GM23338 (cell line): ENCODE measurements around the gene TRAPPC12. TPM values are rescaled to one million over a fixed set of nuclear protein-coding genes. Genes with fewer than 3 reads are reported as not detected.

Experiments
- ATAC-seq: fragments of 200-7000 bp; cut with Tn5 transposase; 3 replicates; pipeline ENCODE4 v1.9.1; 2020
- DNase-seq: peaks from one replicate; pipeline ENCODE4 v3.0.0-alpha.2; 2015; ENCODE audit warnings: low spot score
- H2AFZ ChIP-seq: fragments of 200-600 bp; sonication (generic); 2 replicates; pipeline ENCODE4 v1.8.0; 2016; ENCODE audit warnings: antibody characterized with exemption, mild to moderate bottlenecking, moderate library complexity
- H3F3A ChIP-seq: fragments of 200-600 bp; sonication (generic); replicated peaks from 2 replicates; pipeline ENCODE4 v1.8.0; 2017; ENCODE audit warnings: antibody characterized with exemption, mixed run types, low read depth
- H3K27ac ChIP-seq: fragments of 200-600 bp; sonication (generic); 2 replicates; pipeline ENCODE4 v1.6.1; 2016; ENCODE audit warnings: low read depth
- H3K27me3 ChIP-seq: fragments of 200-600 bp; sonication (generic); 2 replicates; pipeline ENCODE4 v1.8.0; 2016; ENCODE audit warnings: mild to moderate bottlenecking, mixed run types, moderate library complexity; ENCODE audit not compliant: insufficient read depth
- H3K36me3 ChIP-seq: fragments of 200-600 bp; sonication (generic); 2 replicates; pipeline ENCODE4 v1.8.0; 2016; ENCODE audit warnings: mild to moderate bottlenecking; ENCODE audit not compliant: insufficient read depth
- H3K4me1 ChIP-seq: fragments of 200-600 bp; sonication (generic); 2 replicates; pipeline ENCODE4 v1.8.0; 2016; ENCODE audit warnings: mild to moderate bottlenecking, moderate library complexity; ENCODE audit not compliant: insufficient read depth
- H3K4me2 ChIP-seq: fragments of 200-600 bp; sonication (generic); 2 replicates; pipeline ENCODE4 v1.7.1; 2017; ENCODE audit warnings: mixed run types
- H3K4me3 ChIP-seq: fragments of 200-600 bp; sonication (generic); 2 replicates; pipeline ENCODE4 v1.6.1; 2016; ENCODE audit warnings: mixed run types
- H3K79me2 ChIP-seq: fragments of 200-600 bp; sonication (generic); replicated peaks from 2 replicates; pipeline ENCODE4 v1.8.0; 2017; ENCODE audit warnings: mild to moderate bottlenecking; ENCODE audit not compliant: insufficient read depth
- H3K9me2 ChIP-seq: fragments of 200-600 bp; sonication (generic); 2 replicates; pipeline ENCODE4 v1.8.0; 2017; ENCODE audit not compliant: insufficient read depth
- H4K20me1 ChIP-seq: fragments of 200-600 bp; sonication (generic); replicated peaks from 2 replicates; pipeline ENCODE4 v1.8.0; 2017; ENCODE audit warnings: mild to moderate bottlenecking; ENCODE audit not compliant: insufficient read depth
- H3K27ac Mint-ChIP-seq: 2 replicates; pipeline ENCODE4 v1.8.0; 2020; ENCODE audit warnings: inconsistent platforms, mild to moderate bottlenecking, moderate library complexity, mixed read lengths
- H3K27me3 Mint-ChIP-seq: 3 replicates; pipeline ENCODE4 v1.8.0; 2022; ENCODE audit warnings: low read depth, mild to moderate bottlenecking, moderate library complexity, mixed read lengths, inconsistent platforms; ENCODE audit not compliant: insufficient read depth, poor library complexity
- H3K36me3 Mint-ChIP-seq: 3 replicates; pipeline ENCODE4 v1.8.0; 2021; ENCODE audit warnings: low read depth, mild to moderate bottlenecking, inconsistent platforms, moderate library complexity, mixed read lengths
- H3K4me1 Mint-ChIP-seq: 3 replicates; pipeline ENCODE4 v1.8.0; 2020; ENCODE audit warnings: mild to moderate bottlenecking, inconsistent platforms, mixed read lengths
- H3K4me3 Mint-ChIP-seq: 3 replicates; pipeline ENCODE4 v1.8.0; 2021; ENCODE audit warnings: moderate library complexity, mild to moderate bottlenecking, inconsistent platforms, mixed read lengths
- H3K9me3 Mint-ChIP-seq: 3 replicates; pipeline ENCODE4 v1.8.0; 2020; ENCODE audit warnings: moderate library complexity, mild to moderate bottlenecking, inconsistent platforms, mixed read lengths
- JUNB ChIP-seq: IDR thresholded peaks from one replicate; pipeline ENCODE4 v1.6.1; 2016; ENCODE audit warnings: antibody characterized with exemption; ENCODE audit not compliant: unreplicated experiment
- NANOG ChIP-seq: IDR thresholded peaks from 2 replicates; pipeline ENCODE4 v1.6.1; 2016; ENCODE audit warnings: antibody characterized with exemption, borderline replicate concordance
- REST ChIP-seq: IDR thresholded peaks from one replicate; pipeline ENCODE4 v1.6.1; 2018; ENCODE audit warnings: antibody characterized with exemption; ENCODE audit not compliant: unreplicated experiment
- STAT1 ChIP-seq: IDR thresholded peaks from one replicate; pipeline ENCODE4 v1.6.1; 2016; ENCODE audit warnings: antibody characterized with exemption; ENCODE audit not compliant: unreplicated experiment
- ZNF114 ChIP-seq: fragments of 250-450 bp; sonication (Bioruptor Pico); IDR thresholded peaks from 2 replicates; pipeline ENCODE4 v1.5.0; 2020; ENCODE audit warnings: mild to moderate bottlenecking, moderate library complexity
- ZNF331 ChIP-seq: fragments of 250-450 bp; sonication (Bioruptor Pico); IDR thresholded peaks from 2 replicates; pipeline ENCODE4 v1.5.0; 2020; ENCODE audit warnings: low read depth, mild to moderate bottlenecking, moderate library complexity
- polyA plus RNA-seq: library from polyadenylated mRNA; unstranded; fragments of >200 nt; fragmentation: Nextera tagmentation; extraction: Ambion mirVana; gene quantifications from 2 replicates; pipeline ENCODE4 v1.2.1, GENCODE V29; 2016
- total RNA-seq: library from RNA; depleted of rRNA; stranded (reverse); fragments of >200 nt; shearing (Covaris generic); gene quantifications from 2 replicates; pipeline ENCODE4 v1.2.3, GENCODE V29; 2014
- TF ChIP-seq, protein P1 (sequence below): fragments of 250-450 bp; sonication (Bioruptor Pico); IDR thresholded peaks from 2 replicates; pipeline ENCODE4 v1.5.0; 2020; ENCODE audit warnings: mild to moderate bottlenecking, moderate library complexity
- TF ChIP-seq, protein P2 (sequence below), 2 experiments: fragments of 200-600 bp in 1 of 2; sonication (generic) in 1 of 2; conservative IDR thresholded peaks; 2 replicates each; pipeline versions ENCODE4 v1.5.1 to v1.6.1; 2016 to 2017; ENCODE audit warnings: antibody characterized with exemption in 2 of 2, low read depth in 2 of 2, mild to moderate bottlenecking in 2 of 2, moderate library complexity in 1 of 2

TRAPPC12 gene
- total and polyA plus RNA-seq, 2 experiments from 2014 or later = 48.9 to 57.7 TPM

DNA sequence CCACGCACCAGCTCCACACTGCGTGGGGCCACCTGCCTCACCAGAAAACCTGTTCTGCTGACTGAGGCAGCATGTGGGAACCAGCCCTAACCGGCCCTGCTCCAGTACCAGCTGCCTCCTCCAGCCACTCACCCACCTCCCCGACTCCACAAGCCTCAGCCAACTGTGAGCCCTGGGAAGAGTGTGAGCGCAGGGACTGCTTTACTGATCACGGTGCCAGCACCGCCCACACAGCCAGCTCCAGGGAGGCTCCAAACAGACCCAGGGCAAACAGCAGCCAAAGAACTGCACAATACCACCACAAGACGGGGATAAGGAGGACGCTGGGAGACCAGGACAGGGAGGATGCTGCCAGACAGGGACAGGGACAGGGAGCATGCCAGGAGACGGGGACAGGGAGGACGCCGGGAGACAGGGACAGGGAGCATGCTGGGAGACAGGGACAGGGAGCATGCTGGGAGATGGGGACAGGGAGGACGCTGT, 30.2 kb upstream of the TRAPPC12 start (continued):
- TF ChIP-seq REST = no peak
- TF ChIP-seq ZNF114 (CRISPR knock-in tag) = no peak

- Mint-ChIP-seq H3K27me3 (no peaks in the 10 kb centered on the region), H3K27ac (no peak overlapping the region)
Observed at GRCh38 chr2:3354986-3355385, 24.5 kb upstream of the TRAPPC12 start.

More at GRCh38 chr2:3354986-3355385, 24.5 kb upstream of the TRAPPC12 start:
- Mint-ChIP-seq H3K4me1 (peaks cover 13% of the 10 kb centered on the region), H3K9me3 (no peaks in the 10 kb centered on the region; the same call in 2 of the 3 replicates), H3K36me3 (peaks cover 30% of the 10 kb centered on the region), H3K4me3 (no peak overlapping the region)
- peaks cover 4% of the 10 kb centered on the region; the same call in 1 of the 2 replicates for H3K36me3 ChIP-seq
- ATAC-seq (no peak), DNase-seq (no peak)
- peaks cover 46% of the 10 kb centered on the region for H3K79me2 ChIP-seq
- H4K20me1 ChIP-seq = no peaks in the 10 kb centered on the region; the same call in none of the 2 replicates
- H3K27ac ChIP-seq = no peak overlapping the region
- H3K4me3 ChIP-seq = no peak overlapping the region
- no peaks in the 10 kb centered on the region for H3K27me3 ChIP-seq
- H2AFZ ChIP-seq = no peak overlapping the region
- H3K4me1 ChIP-seq = no peaks in the 10 kb centered on the region
- no peaks in the 10 kb centered on the region for H3F3A ChIP-seq
- H3K9me2 ChIP-seq = no peaks in the 10 kb centered on the region; the same call in 1 of the 2 replicates
- H3K4me2 ChIP-seq = no peak overlapping the region
- TF ChIP-seq NANOG (no peak), STAT1 (no peak), JUNB (no peak), REST (no peak), ZNF331 (no peak)
- TF ChIP-seq, protein P1, sequence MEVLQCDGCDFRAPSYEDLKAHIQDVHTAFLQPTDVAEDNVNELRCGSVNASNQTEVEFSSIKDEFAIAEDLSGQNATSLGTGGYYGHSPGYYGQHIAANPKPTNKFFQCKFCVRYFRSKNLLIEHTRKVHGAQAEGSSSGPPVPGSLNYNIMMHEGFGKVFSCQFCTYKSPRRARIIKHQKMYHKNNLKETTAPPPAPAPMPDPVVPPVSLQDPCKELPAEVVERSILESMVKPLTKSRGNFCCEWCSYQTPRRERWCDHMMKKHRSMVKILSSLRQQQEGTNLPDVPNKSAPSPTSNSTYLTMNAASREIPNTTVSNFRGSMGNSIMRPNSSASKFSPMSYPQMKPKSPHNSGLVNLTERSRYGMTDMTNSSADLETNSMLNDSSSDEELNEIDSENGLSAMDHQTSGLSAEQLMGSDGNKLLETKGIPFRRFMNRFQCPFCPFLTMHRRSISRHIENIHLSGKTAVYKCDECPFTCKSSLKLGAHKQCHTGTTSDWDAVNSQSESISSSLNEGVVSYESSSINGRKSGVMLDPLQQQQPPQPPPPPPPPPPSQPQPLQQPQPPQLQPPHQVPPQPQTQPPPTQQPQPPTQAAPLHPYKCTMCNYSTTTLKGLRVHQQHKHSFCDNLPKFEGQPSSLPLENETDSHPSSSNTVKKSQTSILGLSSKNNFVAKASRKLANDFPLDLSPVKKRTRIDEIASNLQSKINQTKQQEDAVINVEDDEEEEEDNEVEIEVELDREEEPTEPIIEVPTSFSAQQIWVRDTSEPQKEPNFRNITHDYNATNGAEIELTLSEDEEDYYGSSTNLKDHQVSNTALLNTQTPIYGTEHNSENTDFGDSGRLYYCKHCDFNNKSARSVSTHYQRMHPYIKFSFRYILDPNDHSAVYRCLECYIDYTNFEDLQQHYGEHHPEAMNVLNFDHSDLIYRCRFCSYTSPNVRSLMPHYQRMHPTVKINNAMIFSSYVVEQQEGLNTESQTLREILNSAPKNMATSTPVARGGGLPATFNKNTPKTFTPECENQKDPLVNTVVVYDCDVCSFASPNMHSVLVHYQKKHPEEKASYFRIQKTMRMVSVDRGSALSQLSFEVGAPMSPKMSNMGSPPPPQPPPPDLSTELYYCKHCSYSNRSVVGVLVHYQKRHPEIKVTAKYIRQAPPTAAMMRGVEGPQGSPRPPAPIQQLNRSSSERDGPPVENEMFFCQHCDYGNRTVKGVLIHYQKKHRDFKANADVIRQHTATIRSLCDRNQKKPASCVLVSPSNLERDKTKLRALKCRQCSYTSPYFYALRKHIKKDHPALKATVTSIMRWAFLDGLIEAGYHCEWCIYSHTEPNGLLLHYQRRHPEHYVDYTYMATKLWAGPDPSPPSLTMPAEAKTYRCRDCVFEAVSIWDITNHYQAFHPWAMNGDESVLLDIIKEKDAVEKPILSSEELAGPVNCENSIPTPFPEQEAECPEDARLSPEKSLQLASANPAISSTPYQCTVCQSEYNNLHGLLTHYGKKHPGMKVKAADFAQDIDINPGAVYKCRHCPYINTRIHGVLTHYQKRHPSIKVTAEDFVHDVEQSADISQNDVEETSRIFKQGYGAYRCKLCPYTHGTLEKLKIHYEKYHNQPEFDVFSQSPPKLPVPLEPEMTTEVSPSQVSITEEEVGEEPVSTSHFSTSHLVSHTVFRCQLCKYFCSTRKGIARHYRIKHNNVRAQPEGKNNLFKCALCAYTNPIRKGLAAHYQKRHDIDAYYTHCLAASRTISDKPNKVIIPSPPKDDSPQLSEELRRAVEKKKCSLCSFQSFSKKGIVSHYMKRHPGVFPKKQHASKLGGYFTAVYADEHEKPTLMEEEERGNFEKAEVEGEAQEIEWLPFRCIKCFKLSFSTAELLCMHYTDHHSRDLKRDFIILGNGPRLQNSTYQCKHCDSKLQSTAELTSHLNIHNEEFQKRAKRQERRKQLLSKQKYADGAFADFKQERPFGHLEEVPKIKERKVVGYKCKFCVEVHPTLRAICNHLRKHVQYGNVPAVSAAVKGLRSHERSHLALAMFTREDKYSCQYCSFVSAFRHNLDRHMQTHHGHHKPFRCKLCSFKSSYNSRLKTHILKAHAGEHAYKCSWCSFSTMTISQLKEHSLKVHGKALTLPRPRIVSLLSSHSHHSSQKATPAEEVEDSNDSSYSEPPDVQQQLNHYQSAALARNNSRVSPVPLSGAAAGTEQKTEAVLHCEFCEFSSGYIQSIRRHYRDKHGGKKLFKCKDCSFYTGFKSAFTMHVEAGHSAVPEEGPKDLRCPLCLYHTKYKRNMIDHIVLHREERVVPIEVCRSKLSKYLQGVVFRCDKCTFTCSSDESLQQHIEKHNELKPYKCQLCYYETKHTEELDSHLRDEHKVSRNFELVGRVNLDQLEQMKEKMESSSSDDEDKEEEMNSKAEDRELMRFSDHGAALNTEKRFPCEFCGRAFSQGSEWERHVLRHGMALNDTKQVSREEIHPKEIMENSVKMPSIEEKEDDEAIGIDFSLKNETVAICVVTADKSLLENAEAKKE (CRISPR knock-in tag) = no peak
- TF ChIP-seq, protein P2, sequence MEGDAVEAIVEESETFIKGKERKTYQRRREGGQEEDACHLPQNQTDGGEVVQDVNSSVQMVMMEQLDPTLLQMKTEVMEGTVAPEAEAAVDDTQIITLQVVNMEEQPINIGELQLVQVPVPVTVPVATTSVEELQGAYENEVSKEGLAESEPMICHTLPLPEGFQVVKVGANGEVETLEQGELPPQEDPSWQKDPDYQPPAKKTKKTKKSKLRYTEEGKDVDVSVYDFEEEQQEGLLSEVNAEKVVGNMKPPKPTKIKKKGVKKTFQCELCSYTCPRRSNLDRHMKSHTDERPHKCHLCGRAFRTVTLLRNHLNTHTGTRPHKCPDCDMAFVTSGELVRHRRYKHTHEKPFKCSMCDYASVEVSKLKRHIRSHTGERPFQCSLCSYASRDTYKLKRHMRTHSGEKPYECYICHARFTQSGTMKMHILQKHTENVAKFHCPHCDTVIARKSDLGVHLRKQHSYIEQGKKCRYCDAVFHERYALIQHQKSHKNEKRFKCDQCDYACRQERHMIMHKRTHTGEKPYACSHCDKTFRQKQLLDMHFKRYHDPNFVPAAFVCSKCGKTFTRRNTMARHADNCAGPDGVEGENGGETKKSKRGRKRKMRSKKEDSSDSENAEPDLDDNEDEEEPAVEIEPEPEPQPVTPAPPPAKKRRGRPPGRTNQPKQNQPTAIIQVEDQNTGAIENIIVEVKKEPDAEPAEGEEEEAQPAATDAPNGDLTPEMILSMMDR (conservative IDR thresholded peaks at IDR 0.05; ENCODE audit: low read depth in 2 of 2) = no peak
